ENCODE measurements around the gene IPO4.

DNA sequence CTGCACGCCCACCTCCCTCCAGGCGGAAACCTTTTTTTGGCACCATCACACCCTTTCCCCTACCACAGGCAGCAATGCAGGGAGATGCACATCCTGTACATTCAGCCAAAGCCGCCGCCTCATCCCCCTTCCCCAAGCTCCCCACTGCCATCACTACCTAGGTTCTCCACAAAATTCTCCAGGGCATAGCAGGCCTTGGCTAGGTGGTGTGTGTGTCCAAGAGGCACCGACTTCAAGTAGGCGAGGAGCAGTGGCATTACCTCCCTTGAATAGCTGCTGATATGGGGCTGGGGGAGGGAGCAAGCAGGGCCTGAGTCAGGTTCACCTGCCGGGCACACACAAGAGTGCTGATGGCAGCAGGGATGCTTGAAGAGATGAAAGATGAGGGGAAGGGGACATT, 3.6 kb downstream of the IPO4 start:
- TF ChIP-seq RAD21 (IDR thresholded peaks at IDR 0.05; ENCODE audit: insufficient read depth, low read depth, low read length) (no peak), SUZ12 (IDR thresholded peaks at IDR 0.05; ENCODE audit: unreplicated experiment) (no peak), NFXL1 (IDR thresholded peaks at IDR 0.05; ENCODE audit: borderline replicate concordance) (no peak), MTA2 (IDR thresholded peaks at IDR 0.05; ENCODE audit: low read depth) (no peak), SMC3 (IDR thresholded peaks at IDR 0.05; ENCODE audit: borderline replicate concordance, low read length) (no peak), JUNB (IDR thresholded peaks at IDR 0.05) (no peak), EP300 (IDR thresholded peaks at IDR 0.05; ENCODE audit: borderline replicate concordance in 1 of 2, control insufficient read depth in 1 of 2, low read depth in 2 of 2, low read length in 2 of 2) (no peak), CHD2 (IDR thresholded peaks at IDR 0.05; ENCODE audit: borderline replicate concordance, low read depth, low read length) (no peak), SMARCA5 (IDR thresholded peaks at IDR 0.05) (no peak)
- TF ChIP-seq, protein P1, sequence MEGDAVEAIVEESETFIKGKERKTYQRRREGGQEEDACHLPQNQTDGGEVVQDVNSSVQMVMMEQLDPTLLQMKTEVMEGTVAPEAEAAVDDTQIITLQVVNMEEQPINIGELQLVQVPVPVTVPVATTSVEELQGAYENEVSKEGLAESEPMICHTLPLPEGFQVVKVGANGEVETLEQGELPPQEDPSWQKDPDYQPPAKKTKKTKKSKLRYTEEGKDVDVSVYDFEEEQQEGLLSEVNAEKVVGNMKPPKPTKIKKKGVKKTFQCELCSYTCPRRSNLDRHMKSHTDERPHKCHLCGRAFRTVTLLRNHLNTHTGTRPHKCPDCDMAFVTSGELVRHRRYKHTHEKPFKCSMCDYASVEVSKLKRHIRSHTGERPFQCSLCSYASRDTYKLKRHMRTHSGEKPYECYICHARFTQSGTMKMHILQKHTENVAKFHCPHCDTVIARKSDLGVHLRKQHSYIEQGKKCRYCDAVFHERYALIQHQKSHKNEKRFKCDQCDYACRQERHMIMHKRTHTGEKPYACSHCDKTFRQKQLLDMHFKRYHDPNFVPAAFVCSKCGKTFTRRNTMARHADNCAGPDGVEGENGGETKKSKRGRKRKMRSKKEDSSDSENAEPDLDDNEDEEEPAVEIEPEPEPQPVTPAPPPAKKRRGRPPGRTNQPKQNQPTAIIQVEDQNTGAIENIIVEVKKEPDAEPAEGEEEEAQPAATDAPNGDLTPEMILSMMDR (IDR thresholded peaks at IDR 0.05 in 2 of 3, conservative IDR thresholded peaks at IDR 0.05 in 1 of 3; ENCODE audit: control insufficient read depth in 2 of 3, extremely low read depth in 1 of 3, insufficient read depth in 1 of 3, low read depth in 3 of 3, low read length in 3 of 3) = no peak

All from GM12878 (cell line).